Panc1 (cell line): Measurements from ENCODE around the gene C1orf141. TPM values are rescaled to one million over a fixed set of nuclear protein-coding genes. Genes with fewer than 3 reads are reported as not detected.

ENCODE experiments used
- ATAC-seq: fragments of 200-7000 bp; cut with Tn5 transposase; 2 replicates; pipeline ENCODE4 v1.9.1; 2020; ENCODE audit warnings: mild to moderate bottlenecking, moderate library complexity
- BruUV-seq: library from RNA; stranded (reverse); fragments of 400-500 nt; replicated peaks from 2 replicates; lab custom pipeline; 2021; lab: Mats Ljungman, UMichigan
- CTCF ChIA-PET: fragments of 300-600 bp; sonication (Branson Sonifier 250); formaldehyde crosslinking; loops from one replicate; lab custom pipeline; 2022; ENCODE audit warnings: antibody characterized with exemption; lab: Charles Lee
- POLR2A ChIA-PET: fragments of 300-600 bp; sonication (Branson Sonifier 250); formaldehyde crosslinking; loops from one replicate; lab custom pipeline; 2022; ENCODE audit warnings: antibody characterized with exemption; lab: Charles Lee
- DNase-seq: peaks from one replicate; pipeline ENCODE4 v3.0.0-alpha.2; 2010; ENCODE audit warnings: low read depth, low spot score
- H3K27ac ChIP-seq: 2 replicates; pipeline ENCODE4 v1.5.1; 2011; ENCODE audit warnings: mild to moderate bottlenecking, low read length, inconsistent platforms
- H3K27me3 ChIP-seq: fragments of 200-500 bp; sonication (Bioruptor generic); 2 replicates; pipeline ENCODE4 v1.6.0; 2014; ENCODE audit warnings: low read length, inconsistent platforms; ENCODE audit not compliant: control insufficient read depth, insufficient read depth
- H3K36me3 ChIP-seq: fragments of 200-500 bp; sonication (Bioruptor generic); 2 replicates; pipeline ENCODE4 v1.5.1; 2014; ENCODE audit warnings: inconsistent platforms, mild to moderate bottlenecking, low read length, moderate library complexity; ENCODE audit not compliant: control insufficient read depth, insufficient read depth
- H3K4me1 ChIP-seq: 2 replicates; pipeline ENCODE4 v1.5.1; 2011; ENCODE audit warnings: inconsistent platforms, mild to moderate bottlenecking, low read length, moderate library complexity; ENCODE audit not compliant: control insufficient read depth, insufficient read depth
- H3K4me3 ChIP-seq, 2 experiments: 2 replicates each; pipeline ENCODE4 v1.5.1; 2011 to 2012; ENCODE audit warnings: low read depth in 2 of 2, low read length in 2 of 2, mild to moderate bottlenecking in 2 of 2, inconsistent platforms in 1 of 2, moderate library complexity in 1 of 2
- H3K9me3 ChIP-seq: fragments of 200-500 bp; sonication (Bioruptor generic); 2 replicates; pipeline ENCODE4 v1.5.1; 2014; ENCODE audit warnings: low read depth, mild to moderate bottlenecking, inconsistent platforms, low read length, moderate library complexity; ENCODE audit not compliant: control insufficient read depth, insufficient read depth
- CTCF ChIP-seq: fragments of 450-650 bp; IDR thresholded peaks from 2 replicates; pipeline ENCODE4 v1.5.1; 2017; ENCODE audit warnings: mild to moderate bottlenecking
- POLR2AphosphoS5 ChIP-seq: IDR thresholded peaks from 2 replicates; pipeline ENCODE4 v1.6.1; 2012; ENCODE audit warnings: mild to moderate bottlenecking, low read depth, low read length, moderate library complexity
- SIN3A ChIP-seq: IDR thresholded peaks from 2 replicates; pipeline ENCODE4 v1.6.1; 2012; ENCODE audit warnings: low read depth, mild to moderate bottlenecking, low read length, moderate library complexity, borderline replicate concordance; ENCODE audit not compliant: insufficient read depth
- TCF7L2 ChIP-seq: IDR thresholded peaks from 2 replicates; pipeline ENCODE4 v1.6.1; 2011; ENCODE audit warnings: mild to moderate bottlenecking, low read depth, low read length, inconsistent platforms
- in situ Hi-C: cut with HindIII; loops from 2 replicates; pipeline ENCODE4 v1.10.0; 2016; ENCODE audit warnings: low sequenced_read_pairs, low pct_unique_long_range_greater_than_20kb
- intact Hi-C: fragments of 100-400 bp; cut with micrococcal nuclease; formaldehyde crosslinking; loops from one replicate; pipeline ENCODE4 v1.10.0; 2022; ENCODE audit not compliant: unreplicated experiment
- total RNA-seq: library from RNA; stranded (reverse); gene quantifications from one replicate; pipeline ENCODE4 v1.2.1, GENCODE V29; 2021; ENCODE audit not compliant: unreplicated experiment
- TF ChIP-seq, protein P1 (sequence below), 2 experiments: IDR thresholded peaks; 2 replicates each; pipeline ENCODE4 v1.6.1; 2011 to 2012; ENCODE audit warnings: low read depth in 2 of 2, control low read depth in 1 of 2, low read length in 1 of 2, mild to moderate bottlenecking in 1 of 2, moderate library complexity in 1 of 2; ENCODE audit not compliant: insufficient read depth in 1 of 2

The C1orf141 gene
- total RNA-seq, 1 experiment from 2014 or later, result not detected

DNA sequence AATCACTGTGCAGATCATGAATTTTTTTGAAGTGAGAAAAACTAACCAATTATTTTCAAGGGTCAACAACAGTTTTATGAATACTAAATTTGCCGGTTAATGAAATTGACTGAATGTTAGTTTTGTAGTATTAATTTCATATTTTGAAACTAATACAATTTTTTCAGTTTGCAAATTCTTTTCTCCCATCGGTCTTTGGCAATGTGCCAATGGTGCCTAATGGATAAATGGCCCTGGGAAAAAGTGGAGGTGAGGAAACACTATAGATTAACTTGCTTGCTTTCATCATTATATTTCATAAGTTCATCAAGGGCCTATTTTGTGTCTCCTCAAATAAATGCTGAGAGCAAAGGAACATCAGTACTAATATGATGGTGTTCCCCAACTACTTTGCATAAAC, 4.1 kb downstream of the C1orf141 start:
- CTCF ChIA-PET, result no interaction called here
- no peak overlapping the region for H3K27ac ChIP-seq
- ATAC-seq, result no peak
- no peaks in the 10 kb centered on the region for H3K27me3 ChIP-seq
- no peak for DNase-seq
- no peak overlapping the region for H3K4me3 ChIP-seq
- POLR2A ChIA-PET, result no interaction called here
- no peaks in the 10 kb centered on the region for H3K4me1 ChIP-seq
- BruUV-seq, result no TSS peak
- TF ChIP-seq TCF7L2 (no peak), SIN3A (no peak), CTCF (no peak), POLR2AphosphoS5 (no peak)
- TF ChIP-seq, protein P1, sequence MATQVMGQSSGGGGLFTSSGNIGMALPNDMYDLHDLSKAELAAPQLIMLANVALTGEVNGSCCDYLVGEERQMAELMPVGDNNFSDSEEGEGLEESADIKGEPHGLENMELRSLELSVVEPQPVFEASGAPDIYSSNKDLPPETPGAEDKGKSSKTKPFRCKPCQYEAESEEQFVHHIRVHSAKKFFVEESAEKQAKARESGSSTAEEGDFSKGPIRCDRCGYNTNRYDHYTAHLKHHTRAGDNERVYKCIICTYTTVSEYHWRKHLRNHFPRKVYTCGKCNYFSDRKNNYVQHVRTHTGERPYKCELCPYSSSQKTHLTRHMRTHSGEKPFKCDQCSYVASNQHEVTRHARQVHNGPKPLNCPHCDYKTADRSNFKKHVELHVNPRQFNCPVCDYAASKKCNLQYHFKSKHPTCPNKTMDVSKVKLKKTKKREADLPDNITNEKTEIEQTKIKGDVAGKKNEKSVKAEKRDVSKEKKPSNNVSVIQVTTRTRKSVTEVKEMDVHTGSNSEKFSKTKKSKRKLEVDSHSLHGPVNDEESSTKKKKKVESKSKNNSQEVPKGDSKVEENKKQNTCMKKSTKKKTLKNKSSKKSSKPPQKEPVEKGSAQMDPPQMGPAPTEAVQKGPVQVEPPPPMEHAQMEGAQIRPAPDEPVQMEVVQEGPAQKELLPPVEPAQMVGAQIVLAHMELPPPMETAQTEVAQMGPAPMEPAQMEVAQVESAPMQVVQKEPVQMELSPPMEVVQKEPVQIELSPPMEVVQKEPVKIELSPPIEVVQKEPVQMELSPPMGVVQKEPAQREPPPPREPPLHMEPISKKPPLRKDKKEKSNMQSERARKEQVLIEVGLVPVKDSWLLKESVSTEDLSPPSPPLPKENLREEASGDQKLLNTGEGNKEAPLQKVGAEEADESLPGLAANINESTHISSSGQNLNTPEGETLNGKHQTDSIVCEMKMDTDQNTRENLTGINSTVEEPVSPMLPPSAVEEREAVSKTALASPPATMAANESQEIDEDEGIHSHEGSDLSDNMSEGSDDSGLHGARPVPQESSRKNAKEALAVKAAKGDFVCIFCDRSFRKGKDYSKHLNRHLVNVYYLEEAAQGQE (IDR thresholded peaks at IDR 0.05; ENCODE audit: insufficient read depth in 1 of 2, low read depth in 2 of 2, low read length in 1 of 2), result no peak
- intact Hi-C loops (no loop called here), in situ Hi-C loops (no loop called here)
- H3K9me3 ChIP-seq, result no peaks in the 10 kb centered on the region
- no peaks in the 10 kb centered on the region for H3K36me3 ChIP-seq

DNA sequence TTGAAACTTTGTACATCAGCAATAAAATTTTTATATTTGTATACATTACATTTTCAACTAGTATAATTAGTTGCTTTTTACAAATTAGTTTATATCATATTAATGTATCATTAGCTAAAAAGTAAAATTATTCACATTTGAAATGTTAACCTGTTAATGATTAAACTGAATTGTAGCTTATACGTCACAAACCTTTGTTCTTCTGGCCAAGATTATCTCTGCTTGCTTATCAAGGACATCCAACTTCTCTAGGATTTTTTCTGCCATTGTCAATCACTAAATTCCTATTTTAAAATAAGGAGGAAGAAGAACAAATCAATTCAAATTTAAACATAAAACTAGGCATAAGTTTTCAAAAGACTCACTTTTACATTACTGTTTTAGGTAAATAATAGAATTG, 7.8 kb downstream of the C1orf141 start:
- Histone ChIP-seq H3K4me1 (no peaks in the 10 kb centered on the region), H3K27me3 (no peaks in the 10 kb centered on the region), H3K27ac (no peak overlapping the region), H3K4me3 (no peak overlapping the region), H3K9me3 (no peaks in the 10 kb centered on the region), H3K36me3 (no peaks in the 10 kb centered on the region)
- DNase-seq (no peak), ATAC-seq (no peak)
- in situ Hi-C loops (no loop called here), intact Hi-C loops (no loop called here)
- TF ChIP-seq TCF7L2, result no peak
- TF ChIP-seq POLR2AphosphoS5, result no peak
- no peak for TF ChIP-seq CTCF
- TF ChIP-seq SIN3A, result no peak
- TF ChIP-seq, protein P1 (IDR thresholded peaks at IDR 0.05; ENCODE audit: insufficient read depth in 1 of 2, low read depth in 2 of 2, low read length in 1 of 2), result no peak
- no TSS peak for BruUV-seq
- ChIA-PET POLR2A (no interaction called here), CTCF (no interaction called here)
